HepG2 (cell line): ENCODE results near the gene HAO2. TPM values are rescaled to one million over a fixed set of nuclear protein-coding genes. Genes with fewer than 3 reads are reported as not detected.

ENCODE experiments used
- CCDC6 ChIP-seq: sonication (generic); formaldehyde crosslinking; IDR thresholded peaks from 2 replicates; pipeline ENCODE4 v1.8.1; 2022; ENCODE audit warnings: mild to moderate bottlenecking, missing genetic modification reagents, moderate library complexity
- CEBPZ ChIP-seq: IDR thresholded peaks from 2 replicates; pipeline ENCODE4 v1.6.1; 2012; ENCODE audit warnings: low read length, improper control_type of control experiment
- MNT ChIP-seq: fragments of 450-650 bp; IDR thresholded peaks from 2 replicates; pipeline ENCODE4 v1.6.1; 2016
- NFATC3 ChIP-seq: sonication (generic); formaldehyde crosslinking; IDR thresholded peaks from 2 replicates; pipeline ENCODE4 v1.5.1; 2020; ENCODE audit warnings: mild to moderate bottlenecking, missing genetic modification reagents
- PCBP1 ChIP-seq: fragments of 200-400 bp; formaldehyde crosslinking; IDR thresholded peaks from 2 replicates; pipeline ENCODE4 v1.6.1; 2017; ENCODE audit warnings: mild to moderate bottlenecking, low read depth, low read length, borderline replicate concordance
- RFXAP ChIP-seq: sonication (generic); formaldehyde crosslinking; IDR thresholded peaks from 2 replicates; pipeline ENCODE4 v1.4.0; 2020; ENCODE audit warnings: missing genetic modification reagents, borderline replicate concordance
- RXRA ChIP-seq: sonication (generic); formaldehyde crosslinking; IDR thresholded peaks from 2 replicates; pipeline ENCODE4 v1.5.1; 2020; ENCODE audit warnings: missing genetic modification reagents
- SNAPC4 ChIP-seq: sonication (generic); formaldehyde crosslinking; IDR thresholded peaks from 2 replicates; pipeline ENCODE4 v1.4.0; 2020; ENCODE audit warnings: mild to moderate bottlenecking, missing genetic modification reagents
- ZNF33B ChIP-seq: sonication (generic); formaldehyde crosslinking; IDR thresholded peaks from 2 replicates; pipeline ENCODE4 v1.5.1; 2020; ENCODE audit warnings: mild to moderate bottlenecking, missing genetic modification reagents
- ZNF552 ChIP-seq: sonication (generic); formaldehyde crosslinking; IDR thresholded peaks from 2 replicates; pipeline ENCODE4 v1.9.0; 2022; ENCODE audit warnings: missing genetic modification reagents, mild to moderate bottlenecking, borderline replicate concordance
- ZNF574 ChIP-seq: sonication (generic); formaldehyde crosslinking; IDR thresholded peaks from 2 replicates; pipeline ENCODE4 v1.4.0; 2020; ENCODE audit warnings: missing genetic modification reagents
- ZNF652 ChIP-seq: IDR thresholded peaks from 2 replicates; pipeline ENCODE4 v1.6.1; 2016; ENCODE audit warnings: low read depth, borderline replicate concordance
- ZNF740 ChIP-seq: sonication (generic); formaldehyde crosslinking; IDR thresholded peaks from 2 replicates; pipeline ENCODE4 v1.4.0; 2020; ENCODE audit warnings: missing genetic modification reagents
- ZNF782 ChIP-seq: sonication (generic); formaldehyde crosslinking; IDR thresholded peaks from 2 replicates; pipeline ENCODE4 v1.4.0; 2020; ENCODE audit warnings: missing genetic modification reagents, mild to moderate bottlenecking, borderline replicate concordance
- ZNF841 ChIP-seq: sonication (generic); formaldehyde crosslinking; IDR thresholded peaks from 2 replicates; pipeline ENCODE4 v1.8.1; 2023; ENCODE audit warnings: missing genetic modification reagents, borderline replicate concordance
- ZNF891 ChIP-seq: sonication (generic); formaldehyde crosslinking; IDR thresholded peaks from 2 replicates; pipeline ENCODE4 v1.5.0; 2020; ENCODE audit warnings: mild to moderate bottlenecking, missing genetic modification reagents
- polyA plus RNA-seq, 8 experiments: library from polyadenylated mRNA; depleted of rRNA in 3 of 8; stranded (reverse) in 7 of 8; unstranded in 1 of 8; fragments of >200 nt; fragmentation: Illumina TruSeq in 4 of 8; extraction: Trizol in 4 of 8; gene quantifications; 2 replicates each; pipeline versions ENCODE4 v1.2.1 to v1.2.3, GENCODE V29; 2011 to 2016; ENCODE audit warnings: low read depth in 4 of 8, missing spikeins in 1 of 8, mixed read lengths in 1 of 8; ENCODE audit not compliant: insufficient read depth in 1 of 8
- total RNA-seq, 5 experiments: library from RNA; depleted of rRNA; stranded (reverse); fragments of >200 nt; fragmentation: Illumina TruSeq; extraction: Trizol; gene quantifications; 2 replicates each; pipeline ENCODE4 v1.2.3, GENCODE V29; 2016; ENCODE audit warnings: low read depth in 1 of 5

Gene HAO2
- total and polyA plus RNA-seq, 2 of the 13 experiments (the other 11 are each of a cell fraction or from before 2014, with no cell fraction given) = 0.05 to 0.09 TPM

DNA sequence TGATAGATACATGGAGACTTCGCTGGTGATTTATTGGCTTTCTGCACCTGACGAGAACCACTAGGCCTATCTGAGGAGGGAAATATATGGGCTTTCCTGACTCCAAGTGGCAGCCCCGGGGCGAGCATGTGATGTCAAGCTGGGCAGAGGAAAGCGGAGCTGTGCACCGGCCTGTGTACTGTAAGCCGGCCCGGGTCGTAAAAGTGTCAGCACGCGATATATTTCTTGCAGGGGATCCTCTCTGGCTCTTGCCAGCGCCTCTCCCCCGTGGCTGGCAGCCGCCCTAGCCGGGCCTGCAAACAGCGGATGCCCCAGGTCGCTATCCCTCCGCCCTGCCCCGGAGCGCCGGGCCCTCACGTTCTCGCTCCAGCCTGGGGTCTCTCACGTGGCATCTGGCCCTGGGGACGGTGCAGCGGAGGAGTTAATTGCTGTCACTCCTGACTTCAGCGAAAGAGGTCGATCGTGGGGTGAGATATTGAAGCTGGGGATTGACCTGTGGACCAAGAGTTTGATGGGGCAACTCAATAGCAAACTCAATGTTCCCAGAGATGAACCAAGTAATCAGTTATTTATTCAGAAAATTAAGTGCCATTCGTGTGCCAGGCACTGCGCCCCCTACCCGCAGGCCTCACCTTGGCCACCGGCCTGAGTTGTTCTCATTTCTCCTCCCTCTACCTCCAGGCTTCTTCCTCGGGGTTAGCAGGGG, 41.0 kb upstream of the HAO2 start (continued):
- TF ChIP-seq CCDC6 (no peak), NFATC3 (CRISPR knock-in tag) (no peak), ZNF574 (peak; percentile 47; the same call in 1 of the 2 replicates), ZNF841 (CRISPR knock-in tag) (no peak), ZNF33B (peak; percentile 93), ZNF652 (CRISPR knock-in tag) (peak; percentile 68; the same call in 1 of the 2 replicates), ZNF552 (CRISPR knock-in tag) (no peak), ZNF740 (CRISPR knock-in tag) (no peak), MNT (no peak), RXRA (CRISPR knock-in tag) (peak; percentile 52; the same call in 1 of the 2 replicates), PCBP1 (no peak), RFXAP (CRISPR knock-in tag) (no peak), CEBPZ (no peak), SNAPC4 (CRISPR knock-in tag) (0 out of 2 replicates have a peak, but pooled peaks have one; percentile 42), ZNF782 (CRISPR knock-in tag) (no peak), ZNF891 (CRISPR knock-in tag) (peak; percentile 41; the same call in 1 of the 2 replicates)
